HepG2 (cell line): ENCODE results near the gene RASD1. TPM values are rescaled to one million over a fixed set of nuclear protein-coding genes. Genes with fewer than 3 reads are reported as not detected.

ENCODE experiments used
- ATAC-seq: fragments of 200-7000 bp; cut with Tn5 transposase; 3 replicates; pipeline ENCODE4 v1.9.1; 2020; ENCODE audit warnings: mild to moderate bottlenecking, moderate library complexity
- BruUV-seq: library from RNA; stranded (reverse); fragments of 400-500 nt; replicated peaks from 2 replicates; lab custom pipeline; 2021; lab: Mats Ljungman, UMichigan
- CTCF ChIA-PET: fragments of 300-600 bp; formaldehyde crosslinking; extraction: SDS; loops from one replicate; lab custom pipeline; 2021; ENCODE audit warnings: low total read pairs, inconsistent platforms, low intra/inter-chr PET ratio; lab: Yijun Ruan, JAX
- POLR2A ChIA-PET: fragments of 350-600 bp; sonication (Branson Sonifier 250); formaldehyde crosslinking; loops from one replicate; lab custom pipeline; 2020; ENCODE audit warnings: antibody characterized with exemption, inconsistent platforms; lab: Yijun Ruan, JAX
- DNase-seq: peaks from one replicate; pipeline ENCODE4 v3.0.0-alpha.2; 2015; ENCODE audit warnings: low spot score
- FAIRE-seq: peaks from 3 replicates; lab custom pipeline; 2011; peaks lifted over from hg19 to GRCh38; lab: Jason Lieb, UNC
- H2AFZ ChIP-seq: one replicate; pipeline ENCODE4 v1.6.1; 2011; ENCODE audit warnings: low read length, inconsistent platforms
- H3K27ac ChIP-seq: fragments of 300-600 bp; 3 replicates; pipeline ENCODE4 v1.8.0; 2011; ENCODE audit warnings: mixed run types, mild to moderate bottlenecking, mixed read lengths, low read length, inconsistent platforms; ENCODE audit not compliant: insufficient read depth; ENCODE audit errors: extremely low read length
- H3K27me3 ChIP-seq, 2 experiments: fragments of 200-600 bp in 1 of 2; 2 replicates in 1 of 2; 3 replicates in 1 of 2; pipeline versions ENCODE4 v1.6.0 to v1.8.0; 2011; ENCODE audit warnings: low read length in 2 of 2, mild to moderate bottlenecking in 2 of 2, moderate library complexity in 2 of 2, inconsistent platforms in 1 of 2; ENCODE audit not compliant: insufficient read depth in 2 of 2, control insufficient read depth in 1 of 2
- H3K36me3 ChIP-seq, 2 experiments: fragments of 200-600 bp in 1 of 2; replicated peaks in 1 of 2; 2 replicates in 1 of 2; 3 replicates in 1 of 2; pipeline versions ENCODE4 v1.5.1 to v1.8.0; 2011; ENCODE audit warnings: low read length in 2 of 2, inconsistent platforms in 1 of 2; ENCODE audit not compliant: insufficient read depth in 2 of 2, control insufficient read depth in 1 of 2
- H3K4me1 ChIP-seq: 2 replicates; pipeline ENCODE4 v1.5.1; 2012; ENCODE audit warnings: low read length, inconsistent platforms; ENCODE audit not compliant: insufficient read depth
- H3K4me2 ChIP-seq: 2 replicates; pipeline ENCODE4 v1.6.0; 2011; ENCODE audit warnings: low read depth, low read length, inconsistent platforms
- H3K4me3 ChIP-seq, 3 experiments: fragments of 200-600 bp in 1 of 3; sonication (generic), shearing (Covaris generic) in 1 of 3; replicated peaks in 1 of 3; 2 replicates each; pipeline ENCODE4 v1.5.1; 2011 to 2016; ENCODE audit warnings: low read length in 3 of 3, inconsistent platforms in 2 of 3, low read depth in 2 of 3, mild to moderate bottlenecking in 2 of 3, control low read depth in 1 of 3, mixed read lengths in 1 of 3; ENCODE audit not compliant: insufficient read depth in 1 of 3
- H3K79me2 ChIP-seq: one replicate; pipeline ENCODE4 v1.6.1; 2011; ENCODE audit warnings: low read length, inconsistent platforms; ENCODE audit not compliant: insufficient read depth
- H3K9ac ChIP-seq: 2 replicates; pipeline ENCODE4 v1.6.0; 2011; ENCODE audit warnings: mild to moderate bottlenecking, low read depth, low read length, inconsistent platforms; ENCODE audit not compliant: insufficient read depth
- H3K9me3 ChIP-seq: 2 replicates; pipeline ENCODE4 v1.5.1; 2012; ENCODE audit warnings: mild to moderate bottlenecking, low read length
- H4K20me1 ChIP-seq: 2 replicates; pipeline ENCODE4 v1.6.0; 2011; ENCODE audit warnings: inconsistent platforms, mild to moderate bottlenecking, low read length, moderate library complexity; ENCODE audit not compliant: insufficient read depth
- ATF7 ChIP-seq, 2 experiments: fragments of 450-650 bp in 1 of 2; sonication (generic) in 1 of 2; formaldehyde crosslinking in 1 of 2; IDR thresholded peaks; 2 replicates each; pipeline versions ENCODE4 v1.4.0 to v1.6.1; 2016 to 2020; ENCODE audit warnings: antibody characterized with exemption in 1 of 2, mild to moderate bottlenecking in 1 of 2, missing genetic modification reagents in 1 of 2
- HCFC1 ChIP-seq: fragments of 150-350 bp; IDR thresholded peaks from 2 replicates; pipeline ENCODE4 v1.6.1; 2014; ENCODE audit warnings: low read depth, low read length
- KLF12 ChIP-seq: sonication (generic); formaldehyde crosslinking; IDR thresholded peaks from 2 replicates; pipeline ENCODE4 v1.4.0; 2020; ENCODE audit warnings: missing genetic modification reagents, borderline replicate concordance
- SNAI1 ChIP-seq: sonication (generic); formaldehyde crosslinking; IDR thresholded peaks from 2 replicates; pipeline ENCODE4 v1.5.0; 2020; ENCODE audit warnings: mild to moderate bottlenecking, missing genetic modification reagents, borderline replicate concordance
- ZBTB42 ChIP-seq: sonication (generic); formaldehyde crosslinking; IDR thresholded peaks from 2 replicates; pipeline ENCODE4 v1.5.0; 2020; ENCODE audit warnings: mild to moderate bottlenecking, missing genetic modification reagents
- ZNF292 ChIP-seq: sonication (generic); formaldehyde crosslinking; IDR thresholded peaks from 2 replicates; pipeline ENCODE4 v1.8.1; 2022; ENCODE audit warnings: mild to moderate bottlenecking, low read depth, missing genetic modification reagents, borderline replicate concordance
- ZNF747 ChIP-seq: sonication (generic); formaldehyde crosslinking; IDR thresholded peaks from 2 replicates; pipeline ENCODE4 v1.8.1; 2023; ENCODE audit warnings: missing genetic modification reagents, mild to moderate bottlenecking, borderline replicate concordance
- ZNF782 ChIP-seq: sonication (generic); formaldehyde crosslinking; IDR thresholded peaks from 2 replicates; pipeline ENCODE4 v1.4.0; 2020; ENCODE audit warnings: missing genetic modification reagents, mild to moderate bottlenecking, borderline replicate concordance
- ZNF879 ChIP-seq: sonication (generic); formaldehyde crosslinking; IDR thresholded peaks from 2 replicates; pipeline ENCODE4 v1.8.1; 2023; ENCODE audit warnings: missing genetic modification reagents
- WGBS: methylation state at CpG from one replicate; pipeline ENCODE4 v1.1.6; 2017; ENCODE audit warnings: low lambda C conversion rate; 5-methylcytosine and 5-hydroxymethylcytosine counted together
- in situ Hi-C: cut with HindIII; loops from 2 replicates; pipeline ENCODE4 v1.10.0; 2017; ENCODE audit warnings: low pct_unique_long_range_greater_than_20kb; ENCODE audit not compliant: extremely low pct_ligation_motif_present
- intact Hi-C: fragments of 100-400 bp; cut with micrococcal nuclease; formaldehyde crosslinking; loops from one replicate; pipeline ENCODE4 v1.10.0; 2022; ENCODE audit not compliant: unreplicated experiment
- polyA plus RNA-seq, 8 experiments: library from polyadenylated mRNA; depleted of rRNA in 3 of 8; stranded (reverse) in 7 of 8; unstranded in 1 of 8; fragments of >200 nt; fragmentation: Illumina TruSeq in 4 of 8; extraction: Trizol in 4 of 8; gene quantifications; 2 replicates each; pipeline versions ENCODE4 v1.2.1 to v1.2.3, GENCODE V29; 2011 to 2016; ENCODE audit warnings: low read depth in 4 of 8, missing spikeins in 1 of 8, mixed read lengths in 1 of 8; ENCODE audit not compliant: insufficient read depth in 1 of 8
- total RNA-seq, 5 experiments: library from RNA; depleted of rRNA; stranded (reverse); fragments of >200 nt; fragmentation: Illumina TruSeq; extraction: Trizol; gene quantifications; 2 replicates each; pipeline ENCODE4 v1.2.3, GENCODE V29; 2016; ENCODE audit warnings: low read depth in 1 of 5

Gene RASD1
- total and polyA plus RNA-seq, 2 of the 13 experiments (the other 11 are each of a cell fraction or from before 2014, with no cell fraction given), result 1.6 to 4.2 TPM

DNA sequence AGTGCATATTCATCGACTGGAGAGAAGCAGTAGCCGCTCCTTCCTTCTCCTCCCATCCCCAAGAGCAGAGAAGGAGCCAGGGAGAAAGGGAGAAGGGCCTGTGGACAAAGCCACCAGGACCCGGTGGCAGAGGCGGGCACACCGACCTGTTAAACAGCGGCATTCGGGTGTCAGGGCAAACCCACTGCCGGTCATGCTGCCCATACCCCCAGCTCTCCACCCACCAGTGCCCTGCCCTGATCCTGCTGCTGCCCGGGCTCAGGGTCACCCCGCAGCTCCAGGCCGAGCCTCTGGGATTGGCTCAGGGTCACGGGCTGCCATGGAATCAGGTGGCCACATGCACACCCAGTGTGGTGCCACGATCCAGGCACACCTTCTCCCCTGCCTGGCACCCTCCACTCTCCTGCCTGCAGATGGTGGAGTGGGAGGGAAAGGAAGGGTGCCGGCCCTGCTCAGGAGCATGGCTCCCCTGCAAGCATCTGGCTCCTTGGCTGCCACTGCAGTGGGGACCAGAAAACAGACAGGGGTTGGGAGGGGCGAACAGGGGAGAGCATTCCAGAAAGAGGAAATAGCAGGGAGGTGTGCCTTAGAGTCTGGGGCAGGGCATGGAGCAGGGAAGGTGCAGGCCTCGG, 18.3 kb upstream of the RASD1 start:
- H3K9me3 ChIP-seq, result no peaks in the 10 kb centered on the region
- no TSS peak for BruUV-seq
- no peak overlapping the region for H2AFZ ChIP-seq
- 90% methylated on average over 14 of the region's 16 CpGs for WGBS
- H3K36me3 ChIP-seq, result peaks cover 0 to 3% of the 10 kb centered on the region in 2 experiments; a peak in 2 of 5 replicates
- ATAC-seq (no peak), DNase-seq (no peak), FAIRE-seq (no peak)
- no peak overlapping the region for H3K4me2 ChIP-seq
- no peak for TF ChIP-seq ZNF879
- TF ChIP-seq ZNF782 (CRISPR knock-in tag), result no peak
- no peak for TF ChIP-seq HCFC1
- no peak for TF ChIP-seq KLF12 (CRISPR knock-in tag)
- TF ChIP-seq ATF7 (IDR thresholded peaks at IDR 0.05), result no peak
- no peak for TF ChIP-seq ATF7 (CRISPR knock-in tag; IDR thresholded peaks at IDR 0.05)
- no peak for TF ChIP-seq ZBTB42 (CRISPR knock-in tag)
- no peak for TF ChIP-seq ZNF292 (CRISPR knock-in tag)
- no peak for TF ChIP-seq ZNF747 (CRISPR knock-in tag)
- ChIA-PET POLR2A (no interaction called here), CTCF (no interaction called here)
- H3K27me3 ChIP-seq, result no peaks in the 10 kb centered on the region
- no peaks in the 10 kb centered on the region for H4K20me1 ChIP-seq
- no peak overlapping the region for H3K4me3 ChIP-seq
- H3K79me2 ChIP-seq, result no peaks in the 10 kb centered on the region
- H3K9ac ChIP-seq, result no peak overlapping the region
- intact Hi-C loops (no loop called here), in situ Hi-C loops (no loop called here)
- no peak overlapping the region for H3K27ac ChIP-seq
- H3K4me1 ChIP-seq, result no peaks in the 10 kb centered on the region

DNA sequence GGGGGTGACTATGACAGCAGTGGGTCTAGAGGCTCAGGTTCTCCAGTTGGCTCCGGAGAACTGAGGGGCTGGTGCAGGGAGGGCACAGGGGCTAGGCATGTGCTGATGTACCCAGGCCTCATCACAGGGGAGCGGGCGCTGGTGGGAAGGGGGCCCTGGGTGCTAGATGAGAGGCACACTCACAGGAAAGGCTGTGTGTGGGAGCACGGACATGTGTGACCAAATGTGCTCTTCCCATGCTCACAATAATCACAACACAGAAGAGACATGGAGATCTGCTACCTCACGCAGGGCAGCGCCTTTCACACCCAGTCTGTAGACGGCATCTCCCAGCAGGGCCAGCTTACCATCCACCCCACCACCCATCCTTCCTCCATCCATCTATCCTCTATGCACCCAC, 17.4 kb upstream of the RASD1 start:
- Histone ChIP-seq H4K20me1 (no peaks in the 10 kb centered on the region), H3K9me3 (no peaks in the 10 kb centered on the region), H3K9ac (no peak overlapping the region), H3K4me3 (no peak overlapping the region), H3K4me2 (no peak overlapping the region), H3K36me3 (peaks cover 0 to 3% of the 10 kb centered on the region in 2 experiments; a peak in 1 of 5 replicates), H3K4me1 (no peaks in the 10 kb centered on the region), H3K79me2 (no peaks in the 10 kb centered on the region), H2AFZ (no peak overlapping the region), H3K27ac (no peak overlapping the region), H3K27me3 (no peaks in the 10 kb centered on the region)
- in situ Hi-C loops (no loop called here), intact Hi-C loops (no loop called here)
- POLR2A ChIA-PET, result no interaction called here
- no TSS peak for BruUV-seq
- FAIRE-seq (no peak), DNase-seq (no peak), ATAC-seq (no peak)
- 90% methylated on average over 4 of the region's 7 CpGs for WGBS
- TF ChIP-seq SNAI1, result no peak
- CTCF ChIA-PET, result no interaction called here
